HepG2 (cell line): Measurements from ENCODE around the gene KISS1R. TPM values are rescaled to one million over a fixed set of nuclear protein-coding genes. Genes with fewer than 3 reads are reported as not detected.

Source experiments
- E2F5 ChIP-seq: sonication (generic); formaldehyde crosslinking; conservative IDR thresholded peaks from 2 replicates; pipeline ENCODE4 v1.4.0; 2020; ENCODE audit warnings: missing genetic modification reagents
- FOSL1 ChIP-seq: sonication (generic); formaldehyde crosslinking; IDR thresholded peaks from 2 replicates; pipeline ENCODE4 v1.9.0; 2021; ENCODE audit warnings: missing genetic modification reagents, borderline replicate concordance
- GABPB1 ChIP-seq: IDR thresholded peaks from 2 replicates; pipeline ENCODE4 v1.6.1; 2016; ENCODE audit warnings: mild to moderate bottlenecking, missing genetic modification reagents, moderate library complexity, missing compliant biosample characterization
- GZF1 ChIP-seq: sonication (generic); formaldehyde crosslinking; IDR thresholded peaks from 2 replicates; pipeline ENCODE4 v1.5.1; 2020; ENCODE audit warnings: mild to moderate bottlenecking, missing genetic modification reagents
- HCFC1 ChIP-seq: fragments of 150-350 bp; IDR thresholded peaks from 2 replicates; pipeline ENCODE4 v1.6.1; 2014; ENCODE audit warnings: low read depth, low read length
- HMG20A ChIP-seq: IDR thresholded peaks from 2 replicates; pipeline ENCODE4 v1.6.1; 2016; ENCODE audit warnings: borderline replicate concordance
- MAFF ChIP-seq: IDR thresholded peaks from 2 replicates; pipeline ENCODE4 v1.6.1; 2011; ENCODE audit warnings: low read depth, low read length, improper control_type of control experiment
- MIXL1 ChIP-seq: IDR thresholded peaks from 2 replicates; pipeline ENCODE4 v1.6.1; 2016
- NCOA1 ChIP-seq: sonication (generic); formaldehyde crosslinking; IDR thresholded peaks from 2 replicates; pipeline ENCODE4 v1.9.0; 2021; ENCODE audit warnings: missing genetic modification reagents
- NONO ChIP-seq, 2 experiments: fragments of 450-650 bp in 1 of 2; sonication (generic) in 1 of 2; formaldehyde crosslinking in 1 of 2; IDR thresholded peaks in 1 of 2; conservative IDR thresholded peaks in 1 of 2; 2 replicates each; pipeline versions ENCODE4 v1.6.1 to v1.8.0; 2017 to 2022; ENCODE audit warnings: mild to moderate bottlenecking in 1 of 2, missing genetic modification reagents in 1 of 2, moderate library complexity in 1 of 2
- NR2C2 ChIP-seq: sonication (generic); formaldehyde crosslinking; IDR thresholded peaks from 2 replicates; pipeline ENCODE4 v1.4.0; 2020; ENCODE audit warnings: missing genetic modification reagents, mild to moderate bottlenecking, moderate library complexity, borderline replicate concordance
- POLR2AphosphoS5 ChIP-seq: IDR thresholded peaks from 2 replicates; pipeline ENCODE4 v1.6.1; 2012; ENCODE audit warnings: low read depth, low read length
- RBFOX2 ChIP-seq: fragments of 200-400 bp; formaldehyde crosslinking; IDR thresholded peaks from 2 replicates; pipeline ENCODE4 v1.6.1; 2017; ENCODE audit warnings: low read depth, mild to moderate bottlenecking, low read length
- SYNCRIP ChIP-seq: fragments of 200-400 bp; formaldehyde crosslinking; IDR thresholded peaks from 2 replicates; pipeline ENCODE4 v1.6.1; 2018; ENCODE audit warnings: mild to moderate bottlenecking, low read depth, low read length; ENCODE audit not compliant: insufficient read depth
- TEAD2 ChIP-seq: sonication (generic); formaldehyde crosslinking; IDR thresholded peaks from 2 replicates; pipeline ENCODE4 v1.9.0; 2021; ENCODE audit warnings: missing genetic modification reagents
- ZFAT ChIP-seq: sonication (generic); formaldehyde crosslinking; conservative IDR thresholded peaks from 2 replicates; pipeline ENCODE4 v1.8.1; 2023; ENCODE audit warnings: missing genetic modification reagents, inconsistent platforms
- ZNF207 ChIP-seq: fragments of 450-650 bp; IDR thresholded peaks from 2 replicates; pipeline ENCODE4 v1.6.1; 2016; ENCODE audit warnings: antibody characterized with exemption, borderline replicate concordance
- ZNF577 ChIP-seq: sonication (generic); formaldehyde crosslinking; IDR thresholded peaks from 2 replicates; pipeline ENCODE4 v1.4.0; 2020; ENCODE audit warnings: mild to moderate bottlenecking, low read depth, missing genetic modification reagents, borderline replicate concordance
- ZNF644 ChIP-seq: IDR thresholded peaks from 2 replicates; pipeline ENCODE4 v1.6.1; 2016; ENCODE audit warnings: low read depth
- ZNF790 ChIP-seq: sonication (generic); formaldehyde crosslinking; IDR thresholded peaks from 2 replicates; pipeline ENCODE4 v1.8.0; 2022; ENCODE audit warnings: missing genetic modification reagents, mild to moderate bottlenecking, borderline replicate concordance
- polyA plus RNA-seq, 8 experiments: library from polyadenylated mRNA; depleted of rRNA in 3 of 8; stranded (reverse) in 7 of 8; unstranded in 1 of 8; fragments of >200 nt; fragmentation: Illumina TruSeq in 4 of 8; extraction: Trizol in 4 of 8; gene quantifications; 2 replicates each; pipeline versions ENCODE4 v1.2.1 to v1.2.3, GENCODE V29; 2011 to 2016; ENCODE audit warnings: low read depth in 4 of 8, missing spikeins in 1 of 8, mixed read lengths in 1 of 8; ENCODE audit not compliant: insufficient read depth in 1 of 8
- total RNA-seq, 5 experiments: library from RNA; depleted of rRNA; stranded (reverse); fragments of >200 nt; fragmentation: Illumina TruSeq; extraction: Trizol; gene quantifications; 2 replicates each; pipeline ENCODE4 v1.2.3, GENCODE V29; 2016; ENCODE audit warnings: low read depth in 1 of 5
- TF ChIP-seq, protein P1 (sequence below): sonication (generic); formaldehyde crosslinking; IDR thresholded peaks from 2 replicates; pipeline ENCODE4 v1.4.0; 2020; ENCODE audit warnings: mild to moderate bottlenecking, missing genetic modification reagents

The KISS1R gene
- total and polyA plus RNA-seq, 2 of the 13 experiments (the other 11 are each of a cell fraction or from before 2014, with no cell fraction given) = 1.1 to 10.2 TPM

DNA sequence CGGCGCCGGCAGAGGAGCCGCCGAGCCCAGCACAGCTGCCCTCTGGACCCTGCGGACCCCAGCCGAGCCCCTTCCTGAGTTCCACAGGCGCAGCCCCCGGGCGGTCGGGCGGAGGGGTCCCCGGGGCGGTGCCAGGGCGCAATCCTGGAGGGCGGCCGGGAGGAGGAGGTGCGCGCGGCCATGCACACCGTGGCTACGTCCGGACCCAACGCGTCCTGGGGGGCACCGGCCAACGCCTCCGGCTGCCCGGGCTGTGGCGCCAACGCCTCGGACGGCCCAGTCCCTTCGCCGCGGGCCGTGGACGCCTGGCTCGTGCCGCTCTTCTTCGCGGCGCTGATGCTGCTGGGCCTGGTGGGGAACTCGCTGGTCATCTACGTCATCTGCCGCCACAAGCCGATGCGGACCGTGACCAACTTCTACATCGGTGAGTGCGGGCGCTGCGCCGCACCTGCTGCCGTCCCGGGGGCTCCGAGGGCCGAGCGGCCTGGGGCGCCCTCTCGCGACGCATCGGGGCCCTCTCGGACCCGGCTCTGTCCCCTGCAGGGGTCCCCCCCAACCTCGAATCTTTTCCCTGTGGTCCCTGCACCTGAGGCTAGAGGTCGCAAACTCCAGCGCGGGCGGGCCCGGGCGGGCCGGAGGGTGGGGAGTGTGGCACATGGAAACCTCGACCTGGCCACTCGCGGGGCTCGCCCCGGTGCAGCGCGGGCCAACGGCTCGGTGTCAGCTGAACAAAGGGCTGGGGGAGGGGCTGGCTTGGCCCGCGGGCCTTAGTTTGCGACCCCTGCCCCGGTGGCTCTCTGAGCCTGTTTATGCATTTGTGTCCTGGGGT, at the start of gene KISS1R (continued):
- TF ChIP-seq SYNCRIP (no peak), RBFOX2 (peak; percentile 41; the same call in 1 of the 2 replicates), MAFF (no peak), NR2C2 (CRISPR knock-in tag) (no peak), NCOA1 (CRISPR knock-in tag) (no peak), MIXL1 (CRISPR knock-in tag) (no peak), ZNF790 (CRISPR knock-in tag) (no peak), GABPB1 (CRISPR knock-in tag) (peak; percentile 63; the same call in 1 of the 2 replicates), ZNF207 (no peak), NONO (IDR thresholded peaks at IDR 0.05) (no peak), NONO (CRISPR knock-in tag; conservative IDR thresholded peaks at IDR 0.05) (peak; percentile 62; the same call in 1 of the 2 replicates), POLR2AphosphoS5 (no peak), TEAD2 (CRISPR knock-in tag) (no peak), HMG20A (CRISPR knock-in tag) (no peak), HCFC1 (no peak), ZNF577 (CRISPR knock-in tag) (no peak), ZFAT (CRISPR knock-in tag) (0 out of 2 replicates have a peak, but pooled peaks have one; percentile 62), ZNF644 (CRISPR knock-in tag) (no peak), E2F5 (CRISPR knock-in tag) (no peak; the same call in 1 of the 2 replicates), GZF1 (CRISPR knock-in tag) (no peak), FOSL1 (CRISPR knock-in tag) (0 out of 2 replicates have a peak, but pooled peaks have one; percentile 38)
- TF ChIP-seq, protein P1, sequence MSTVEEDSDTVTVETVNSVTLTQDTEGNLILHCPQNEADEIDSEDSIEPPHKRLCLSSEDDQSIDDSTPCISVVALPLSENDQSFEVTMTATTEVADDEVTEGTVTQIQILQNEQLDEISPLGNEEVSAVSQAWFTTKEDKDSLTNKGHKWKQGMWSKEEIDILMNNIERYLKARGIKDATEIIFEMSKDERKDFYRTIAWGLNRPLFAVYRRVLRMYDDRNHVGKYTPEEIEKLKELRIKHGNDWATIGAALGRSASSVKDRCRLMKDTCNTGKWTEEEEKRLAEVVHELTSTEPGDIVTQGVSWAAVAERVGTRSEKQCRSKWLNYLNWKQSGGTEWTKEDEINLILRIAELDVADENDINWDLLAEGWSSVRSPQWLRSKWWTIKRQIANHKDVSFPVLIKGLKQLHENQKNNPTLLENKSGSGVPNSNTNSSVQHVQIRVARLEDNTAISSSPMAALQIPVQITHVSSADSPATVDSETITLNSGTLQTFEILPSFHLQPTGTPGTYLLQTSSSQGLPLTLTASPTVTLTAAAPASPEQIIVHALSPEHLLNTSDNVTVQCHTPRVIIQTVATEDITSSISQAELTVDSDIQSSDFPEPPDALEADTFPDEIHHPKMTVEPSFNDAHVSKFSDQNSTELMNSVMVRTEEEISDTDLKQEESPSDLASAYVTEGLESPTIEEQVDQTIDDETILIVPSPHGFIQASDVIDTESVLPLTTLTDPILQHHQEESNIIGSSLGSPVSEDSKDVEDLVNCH (CRISPR knock-in tag) = no peak
- TF ChIP-seq, all 625 proteins: peak for 252
